ENCODE data around the gene ZBP1.

Gene ZBP1

DNA sequence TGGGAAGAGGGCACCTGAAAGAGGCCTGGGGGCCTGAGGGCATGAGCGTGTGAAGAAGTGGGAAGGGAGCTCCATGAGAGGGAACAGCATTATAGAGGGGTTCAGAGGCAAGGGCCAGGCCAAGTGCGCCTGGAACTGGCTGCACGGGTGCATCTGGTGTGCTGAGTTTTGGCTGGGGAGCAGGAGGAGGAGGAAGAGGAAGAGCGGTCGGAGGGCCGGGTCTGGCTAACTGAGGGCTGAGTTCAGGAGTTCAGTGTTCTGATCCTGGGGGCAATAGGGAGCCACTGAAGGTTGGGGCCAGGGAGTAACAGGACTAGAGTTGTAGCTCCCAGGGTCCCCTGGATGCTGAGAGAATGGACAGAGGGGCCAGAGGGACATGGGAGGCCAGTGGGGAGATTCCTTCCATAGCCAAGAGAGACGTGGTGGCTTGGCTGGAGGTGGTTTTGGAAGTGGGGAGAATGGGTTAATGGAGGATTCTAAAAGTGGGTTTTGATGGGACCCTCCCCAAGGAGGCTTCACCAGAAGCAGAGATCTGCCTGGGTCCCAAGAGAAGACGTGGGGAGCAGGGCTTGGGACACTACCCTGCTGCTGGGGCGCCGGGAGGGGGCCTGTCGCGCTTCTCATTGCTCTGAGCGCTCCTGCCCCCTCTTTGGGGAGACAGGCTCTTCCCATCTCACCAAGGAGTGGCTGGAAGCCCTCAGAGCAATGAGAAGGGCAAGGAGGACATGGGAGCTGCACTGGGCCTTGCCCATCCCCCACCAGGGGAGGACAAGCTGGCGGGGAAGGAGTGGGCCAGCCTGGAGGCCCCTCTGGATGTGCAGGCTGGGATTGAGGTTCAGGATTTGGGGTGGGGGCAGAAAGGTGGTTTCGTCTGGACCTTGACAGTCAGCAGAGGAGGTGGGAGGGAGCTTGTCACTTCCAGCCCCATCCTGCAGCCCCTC is 28.7 kb downstream of the ZBP1 start:
- no peak for TF ChIP-seq FOXM1 (IDR thresholded peaks at IDR 0.05; ENCODE audit: borderline replicate concordance)
- no peak for TF ChIP-seq TARDBP (IDR thresholded peaks at IDR 0.05)
- TF ChIP-seq FOXA1 (IDR thresholded peaks at IDR 0.05): no peak
- no peak for TF ChIP-seq FOXK2 (IDR thresholded peaks at IDR 0.05)
- TF ChIP-seq SUZ12 (IDR thresholded peaks at IDR 0.05): no peak
- no peak for TF ChIP-seq PKNOX1 (IDR thresholded peaks at IDR 0.05)
- no peak for TF ChIP-seq L3MBTL2 (conservative IDR thresholded peaks at IDR 0.05)
- no peak for TF ChIP-seq SP1 (IDR thresholded peaks at IDR 0.05)
- no peak for TF ChIP-seq ZNF384 (IDR thresholded peaks at IDR 0.05)
- no peak for TF ChIP-seq ELF4 (IDR thresholded peaks at IDR 0.05)
- TF ChIP-seq BHLHE40 (IDR thresholded peaks at IDR 0.05; ENCODE audit: borderline replicate concordance): no peak
- TF ChIP-seq NFRKB (IDR thresholded peaks at IDR 0.05): no peak
- ChIA-PET POLR2A (interaction anchor here (1.2 kb wide), 1 partner anchor 9 kb away, joined by 5 read pairs; no protein-coding TSS in a partner anchor), CTCF (interaction anchor here (0.6 kb wide), 1 partner anchor 457 kb away, joined by 3 read pairs; no protein-coding TSS in a partner anchor)
- DNase-seq (ENCODE audit: extremely low spot score): no peak

GRCh38 chr20:57590485-57591288 is 29.5 kb downstream of the ZBP1 start:
- TF ChIP-seq FOXK2 (IDR thresholded peaks at IDR 0.05): no peak
- TF ChIP-seq HDGF (IDR thresholded peaks at IDR 0.05; ENCODE audit: borderline replicate concordance): no peak
- TF ChIP-seq LEF1 (IDR thresholded peaks at IDR 0.05; ENCODE audit: borderline replicate concordance): no peak
- no peak for TF ChIP-seq ELF4 (IDR thresholded peaks at IDR 0.05)
- no peak for TF ChIP-seq NFRKB (IDR thresholded peaks at IDR 0.05)
- no peak for TF ChIP-seq FOXA1 (IDR thresholded peaks at IDR 0.05)
- TF ChIP-seq CTBP1 (IDR thresholded peaks at IDR 0.05; ENCODE audit: borderline replicate concordance): no peak
- no peak for TF ChIP-seq FOXM1 (IDR thresholded peaks at IDR 0.05; ENCODE audit: borderline replicate concordance)
- no peak for TF ChIP-seq BHLHE40 (IDR thresholded peaks at IDR 0.05; ENCODE audit: borderline replicate concordance)
- no peak for TF ChIP-seq L3MBTL2 (conservative IDR thresholded peaks at IDR 0.05)
- no peak for TF ChIP-seq ARNT (IDR thresholded peaks at IDR 0.05)
- no peak for TF ChIP-seq SP1 (IDR thresholded peaks at IDR 0.05)
- TF ChIP-seq SUZ12 (IDR thresholded peaks at IDR 0.05): no peak
- no peak for TF ChIP-seq PKNOX1 (IDR thresholded peaks at IDR 0.05)
- no peak for TF ChIP-seq TARDBP (IDR thresholded peaks at IDR 0.05)
- TF ChIP-seq ZNF384 (IDR thresholded peaks at IDR 0.05): no peak
- DNase-seq (ENCODE audit: extremely low spot score): no peak
- ChIA-PET POLR2A (no interaction called here), CTCF (no interaction called here)

GRCh38 chr20:57589728-57590484 is 30.3 kb downstream of the ZBP1 start:
- no peak for DNase-seq (ENCODE audit: extremely low spot score)
- TF ChIP-seq FOXM1 (IDR thresholded peaks at IDR 0.05; ENCODE audit: borderline replicate concordance) (no peak), L3MBTL2 (conservative IDR thresholded peaks at IDR 0.05) (no peak), CTBP1 (IDR thresholded peaks at IDR 0.05; ENCODE audit: borderline replicate concordance) (no peak), ARNT (IDR thresholded peaks at IDR 0.05) (no peak), TARDBP (IDR thresholded peaks at IDR 0.05) (no peak), SP1 (IDR thresholded peaks at IDR 0.05) (no peak), HDGF (IDR thresholded peaks at IDR 0.05; ENCODE audit: borderline replicate concordance) (no peak), BHLHE40 (IDR thresholded peaks at IDR 0.05; ENCODE audit: borderline replicate concordance) (no peak), PKNOX1 (IDR thresholded peaks at IDR 0.05) (no peak), LEF1 (IDR thresholded peaks at IDR 0.05; ENCODE audit: borderline replicate concordance) (no peak)
- ChIA-PET CTCF (no interaction called here), POLR2A (no interaction called here)

- ChIA-PET POLR2A (no interaction called here), CTCF (no interaction called here)
- no peak for DNase-seq (ENCODE audit: extremely low spot score)
- TF ChIP-seq ARNT (IDR thresholded peaks at IDR 0.05): no peak
Measured at GRCh38 chr20:57589123-57589727, 31.0 kb downstream of the ZBP1 start.

GRCh38 chr20:57588596-57588995 is 31.6 kb downstream of the ZBP1 start:
- ChIA-PET CTCF (interaction anchor here (1.2 kb wide), 1 partner anchor 90 kb away, joined by 3 read pairs; no protein-coding TSS in a partner anchor), POLR2A (no interaction called here)
- no peak for TF ChIP-seq BHLHE40 (IDR thresholded peaks at IDR 0.05; ENCODE audit: borderline replicate concordance)
- no peak for TF ChIP-seq FOXM1 (IDR thresholded peaks at IDR 0.05; ENCODE audit: borderline replicate concordance)
- TF ChIP-seq PKNOX1 (IDR thresholded peaks at IDR 0.05): no peak
- no peak for TF ChIP-seq ARNT (IDR thresholded peaks at IDR 0.05)
- TF ChIP-seq FOXK2 (IDR thresholded peaks at IDR 0.05): no peak
- no peak for TF ChIP-seq CTBP1 (IDR thresholded peaks at IDR 0.05; ENCODE audit: borderline replicate concordance)
- no peak for TF ChIP-seq SUZ12 (IDR thresholded peaks at IDR 0.05)
- no peak for TF ChIP-seq NFRKB (IDR thresholded peaks at IDR 0.05)
- TF ChIP-seq SP1 (IDR thresholded peaks at IDR 0.05): no peak
- TF ChIP-seq LEF1 (IDR thresholded peaks at IDR 0.05; ENCODE audit: borderline replicate concordance): no peak
- TF ChIP-seq HDGF (IDR thresholded peaks at IDR 0.05; ENCODE audit: borderline replicate concordance): no peak
- TF ChIP-seq FOXA1 (IDR thresholded peaks at IDR 0.05): no peak
- no peak for TF ChIP-seq TARDBP (IDR thresholded peaks at IDR 0.05)
- no peak for DNase-seq (ENCODE audit: extremely low spot score)

Data from HEK293T (cell line).